HepG2 (cell line): Measurements from ENCODE around the gene HSPA1A. TPM values are rescaled to one million over a fixed set of nuclear protein-coding genes. Genes with fewer than 3 reads are reported as not detected.

Experiments
- ATAC-seq: fragments of 200-7000 bp; cut with Tn5 transposase; 3 replicates; pipeline ENCODE4 v1.9.1; 2020; ENCODE audit warnings: mild to moderate bottlenecking, moderate library complexity
- BruUV-seq: library from RNA; stranded (reverse); fragments of 400-500 nt; replicated peaks from 2 replicates; lab custom pipeline; 2021; lab: Mats Ljungman, UMichigan
- CTCF ChIA-PET: fragments of 300-600 bp; formaldehyde crosslinking; extraction: SDS; loops from one replicate; lab custom pipeline; 2021; ENCODE audit warnings: low total read pairs, inconsistent platforms, low intra/inter-chr PET ratio; lab: Yijun Ruan, JAX
- POLR2A ChIA-PET: fragments of 350-600 bp; sonication (Branson Sonifier 250); formaldehyde crosslinking; loops from one replicate; lab custom pipeline; 2020; ENCODE audit warnings: antibody characterized with exemption, inconsistent platforms; lab: Yijun Ruan, JAX
- DNase-seq: peaks from one replicate; pipeline ENCODE4 v3.0.0-alpha.2; 2015; ENCODE audit warnings: low spot score
- FAIRE-seq: peaks from 3 replicates; lab custom pipeline; 2011; peaks lifted over from hg19 to GRCh38; lab: Jason Lieb, UNC
- H2AFZ ChIP-seq: one replicate; pipeline ENCODE4 v1.6.1; 2011; ENCODE audit warnings: low read length, inconsistent platforms
- H3K27ac ChIP-seq: fragments of 300-600 bp; 3 replicates; pipeline ENCODE4 v1.8.0; 2011; ENCODE audit warnings: mixed run types, mild to moderate bottlenecking, mixed read lengths, low read length, inconsistent platforms; ENCODE audit not compliant: insufficient read depth; ENCODE audit errors: extremely low read length
- H3K27me3 ChIP-seq, 2 experiments: fragments of 200-600 bp in 1 of 2; 2 replicates in 1 of 2; 3 replicates in 1 of 2; pipeline versions ENCODE4 v1.6.0 to v1.8.0; 2011; ENCODE audit warnings: low read length in 2 of 2, mild to moderate bottlenecking in 2 of 2, moderate library complexity in 2 of 2, inconsistent platforms in 1 of 2; ENCODE audit not compliant: insufficient read depth in 2 of 2, control insufficient read depth in 1 of 2
- H3K36me3 ChIP-seq, 2 experiments: fragments of 200-600 bp in 1 of 2; replicated peaks in 1 of 2; 2 replicates in 1 of 2; 3 replicates in 1 of 2; pipeline versions ENCODE4 v1.5.1 to v1.8.0; 2011; ENCODE audit warnings: low read length in 2 of 2, inconsistent platforms in 1 of 2; ENCODE audit not compliant: insufficient read depth in 2 of 2, control insufficient read depth in 1 of 2
- H3K4me1 ChIP-seq: 2 replicates; pipeline ENCODE4 v1.5.1; 2012; ENCODE audit warnings: low read length, inconsistent platforms; ENCODE audit not compliant: insufficient read depth
- H3K4me2 ChIP-seq: 2 replicates; pipeline ENCODE4 v1.6.0; 2011; ENCODE audit warnings: low read depth, low read length, inconsistent platforms
- H3K4me3 ChIP-seq, 3 experiments: fragments of 200-600 bp in 1 of 3; sonication (generic), shearing (Covaris generic) in 1 of 3; replicated peaks in 1 of 3; 2 replicates each; pipeline ENCODE4 v1.5.1; 2011 to 2016; ENCODE audit warnings: low read length in 3 of 3, inconsistent platforms in 2 of 3, low read depth in 2 of 3, mild to moderate bottlenecking in 2 of 3, control low read depth in 1 of 3, mixed read lengths in 1 of 3; ENCODE audit not compliant: insufficient read depth in 1 of 3
- H3K79me2 ChIP-seq: one replicate; pipeline ENCODE4 v1.6.1; 2011; ENCODE audit warnings: low read length, inconsistent platforms; ENCODE audit not compliant: insufficient read depth
- H3K9ac ChIP-seq: 2 replicates; pipeline ENCODE4 v1.6.0; 2011; ENCODE audit warnings: mild to moderate bottlenecking, low read depth, low read length, inconsistent platforms; ENCODE audit not compliant: insufficient read depth
- H3K9me3 ChIP-seq: 2 replicates; pipeline ENCODE4 v1.5.1; 2012; ENCODE audit warnings: mild to moderate bottlenecking, low read length
- H4K20me1 ChIP-seq: 2 replicates; pipeline ENCODE4 v1.6.0; 2011; ENCODE audit warnings: inconsistent platforms, mild to moderate bottlenecking, low read length, moderate library complexity; ENCODE audit not compliant: insufficient read depth
- CCDC6 ChIP-seq: sonication (generic); formaldehyde crosslinking; IDR thresholded peaks from 2 replicates; pipeline ENCODE4 v1.8.1; 2022; ENCODE audit warnings: mild to moderate bottlenecking, missing genetic modification reagents, moderate library complexity
- GATAD2A ChIP-seq: IDR thresholded peaks from 2 replicates; pipeline ENCODE4 v1.6.1; 2016
- KDM4B ChIP-seq: sonication (generic); formaldehyde crosslinking; IDR thresholded peaks from 2 replicates; pipeline ENCODE4 v1.4.0; 2020; ENCODE audit warnings: missing genetic modification reagents
- LCORL ChIP-seq, 2 experiments: fragments of 450-650 bp in 1 of 2; sonication (generic) in 1 of 2; formaldehyde crosslinking in 1 of 2; IDR thresholded peaks; 2 replicates each; pipeline versions ENCODE4 v1.5.0 to v1.6.1; 2017 to 2020; ENCODE audit warnings: antibody characterized with exemption in 1 of 2, missing genetic modification reagents in 1 of 2
- MIER2 ChIP-seq: IDR thresholded peaks from 2 replicates; pipeline ENCODE4 v1.6.1; 2016; ENCODE audit warnings: missing biosample characterization, missing genetic modification reagents
- NCOA2 ChIP-seq: sonication (generic); formaldehyde crosslinking; IDR thresholded peaks from 2 replicates; pipeline ENCODE4 v1.8.0; 2022; ENCODE audit warnings: inconsistent platforms
- NR2F6 ChIP-seq, 2 experiments: IDR thresholded peaks; 2 replicates each; pipeline ENCODE4 v1.6.1; 2016; ENCODE audit warnings: antibody characterized with exemption in 1 of 2, mild to moderate bottlenecking in 1 of 2
- NR3C1 ChIP-seq: sonication (generic); formaldehyde crosslinking; IDR thresholded peaks from 2 replicates; pipeline ENCODE4 v1.4.0; 2020; ENCODE audit warnings: missing genetic modification reagents
- RCOR2 ChIP-seq: IDR thresholded peaks from 2 replicates; pipeline ENCODE4 v1.6.1; 2016; ENCODE audit warnings: missing biosample characterization, missing genetic modification reagents
- SIN3A ChIP-seq: IDR thresholded peaks from 2 replicates; pipeline ENCODE4 v1.6.1; 2011; ENCODE audit warnings: low read depth, mild to moderate bottlenecking, control low read depth, low read length, borderline replicate concordance
- TBX3 ChIP-seq: fragments of 450-650 bp; IDR thresholded peaks from 2 replicates; pipeline ENCODE4 v1.6.1; 2017; ENCODE audit warnings: antibody characterized with exemption, mild to moderate bottlenecking, inconsistent platforms, borderline replicate concordance
- ZNF33A ChIP-seq: sonication (generic); formaldehyde crosslinking; IDR thresholded peaks from 2 replicates; pipeline ENCODE4 v1.5.1; 2020; ENCODE audit warnings: missing genetic modification reagents, mild to moderate bottlenecking, moderate library complexity, borderline replicate concordance
- ZNF83 ChIP-seq: sonication (generic); formaldehyde crosslinking; IDR thresholded peaks from 2 replicates; pipeline ENCODE4 v1.4.0; 2020; ENCODE audit warnings: missing genetic modification reagents, mild to moderate bottlenecking, borderline replicate concordance
- WGBS: methylation state at CpG from one replicate; pipeline ENCODE4 v1.1.6; 2017; ENCODE audit warnings: low lambda C conversion rate; 5-methylcytosine and 5-hydroxymethylcytosine counted together
- in situ Hi-C: cut with HindIII; loops from 2 replicates; pipeline ENCODE4 v1.10.0; 2017; ENCODE audit warnings: low pct_unique_long_range_greater_than_20kb; ENCODE audit not compliant: extremely low pct_ligation_motif_present
- intact Hi-C: fragments of 100-400 bp; cut with micrococcal nuclease; formaldehyde crosslinking; loops from one replicate; pipeline ENCODE4 v1.10.0; 2022; ENCODE audit not compliant: unreplicated experiment
- polyA plus RNA-seq, 8 experiments: library from polyadenylated mRNA; depleted of rRNA in 3 of 8; stranded (reverse) in 7 of 8; unstranded in 1 of 8; fragments of >200 nt; fragmentation: Illumina TruSeq in 4 of 8; extraction: Trizol in 4 of 8; gene quantifications; 2 replicates each; pipeline versions ENCODE4 v1.2.1 to v1.2.3, GENCODE V29; 2011 to 2016; ENCODE audit warnings: low read depth in 4 of 8, missing spikeins in 1 of 8, mixed read lengths in 1 of 8; ENCODE audit not compliant: insufficient read depth in 1 of 8
- total RNA-seq, 5 experiments: library from RNA; depleted of rRNA; stranded (reverse); fragments of >200 nt; fragmentation: Illumina TruSeq; extraction: Trizol; gene quantifications; 2 replicates each; pipeline ENCODE4 v1.2.3, GENCODE V29; 2016; ENCODE audit warnings: low read depth in 1 of 5
- TF ChIP-seq, protein P1 (sequence below): sonication (generic); formaldehyde crosslinking; IDR thresholded peaks from 2 replicates; pipeline ENCODE4 v1.5.0; 2020; ENCODE audit warnings: missing genetic modification reagents
- TF ChIP-seq, protein P2 (sequence below): sonication (generic); formaldehyde crosslinking; IDR thresholded peaks from 2 replicates; pipeline ENCODE4 v1.4.0; 2020; ENCODE audit warnings: mild to moderate bottlenecking, missing genetic modification reagents
- TF ChIP-seq, protein P3 (sequence below): sonication (generic); formaldehyde crosslinking; IDR thresholded peaks from 2 replicates; pipeline ENCODE4 v1.8.0; 2022; ENCODE audit warnings: mild to moderate bottlenecking, missing genetic modification reagents
- TF ChIP-seq, protein P4 (sequence below): IDR thresholded peaks from 2 replicates; pipeline ENCODE4 v1.6.1; 2016; ENCODE audit warnings: low read depth

The HSPA1A gene
- total and polyA plus RNA-seq, 2 of the 13 experiments (the other 11 are each of a cell fraction or from before 2014, with no cell fraction given), result 44.5 to 85.0 TPM

DNA sequence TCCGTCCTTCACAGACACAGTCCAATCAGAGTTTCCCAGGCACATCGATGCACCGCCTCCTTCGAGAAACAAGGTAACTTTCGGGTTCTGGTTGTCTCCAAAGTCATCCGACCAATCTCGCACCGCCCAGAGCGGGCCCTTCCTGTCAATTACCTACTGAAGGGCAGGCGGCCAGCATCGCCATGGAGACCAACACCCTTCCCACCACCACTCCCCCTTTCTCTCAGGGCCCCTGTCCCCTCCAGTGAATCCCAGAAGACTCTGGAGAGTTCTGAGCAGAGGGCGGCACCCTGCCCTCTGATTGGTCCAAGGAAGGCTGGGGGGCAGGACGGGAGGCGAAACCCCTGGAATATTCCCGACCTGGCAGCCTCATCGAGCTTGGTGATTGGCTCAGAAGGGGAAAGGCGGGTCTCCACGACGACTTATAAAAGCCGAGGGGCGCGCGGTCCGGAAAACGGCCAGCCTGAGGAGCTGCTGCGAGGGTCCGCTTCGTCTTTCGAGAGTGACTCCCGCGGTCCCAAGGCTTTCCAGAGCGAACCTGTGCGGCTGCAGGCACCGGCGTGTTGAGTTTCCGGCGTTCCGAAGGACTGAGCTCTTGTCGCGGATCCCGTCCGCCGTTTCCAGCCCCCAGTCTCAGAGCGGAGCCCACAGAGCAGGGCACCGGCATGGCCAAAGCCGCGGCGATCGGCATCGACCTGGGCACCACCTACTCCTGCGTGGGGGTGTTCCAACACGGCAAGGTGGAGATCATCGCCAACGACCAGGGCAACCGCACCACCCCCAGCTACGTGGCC is 12.1 kb downstream of the HSPA1A start, which contains the start of gene HSPA1B:
HSPA1B (plus strand) TSS at position 453 of the 794 bp plus-strand sequence; CDS start at position 666, 213 bp downstream.
- POLR2A ChIA-PET, result interaction anchor here (0.6 to 3.4 kb wide), 57 partner anchors 9 to 1144 kb away, joined by 3 to 107 read pairs (median 5); partner anchors contain the start of genes ABHD16A, APOM, ATF6B and BAG6
- no peaks in the 10 kb centered on the region; a peak in 1 of 5 replicates for H3K27me3 ChIP-seq
- H3K79me2 ChIP-seq, result peaks cover 30% of the 10 kb centered on the region
- H3K4me3 ChIP-seq, result peak within 1 kb of the TSS; percentile 59 to 91 (median 86)
- BruUV-seq, result no TSS peak
- H3K9me3 ChIP-seq, result no peaks in the 10 kb centered on the region
- peaks cover 4% of the 10 kb centered on the region for H4K20me1 ChIP-seq
- peak within 1 kb of the TSS; percentile 8 for H2AFZ ChIP-seq
- H3K27ac ChIP-seq, result peak within 1 kb of the TSS; percentile 68
- peaks cover 44% of the 10 kb centered on the region for H3K4me1 ChIP-seq
- no peaks in the 10 kb centered on the region for H3K36me3 ChIP-seq
- in situ Hi-C loops (no loop called here), intact Hi-C loops (no loop called here)
- DNase-seq, result peak; percentile 100
- H3K9ac ChIP-seq, result peak within 1 kb of the TSS; percentile 74
- H3K4me2 ChIP-seq, result peak within 1 kb of the TSS; percentile 81
- CTCF ChIA-PET, result no interaction called here
- FAIRE-seq, result peak; percentile 94
- peak; percentile 89 for ATAC-seq
- WGBS, result 0% methylated on average over 34 of the region's 56 CpGs
- TF ChIP-seq TBX3 (0 out of 2 replicates have a peak, but pooled peaks have one; percentile 5), NR2F6 (IDR thresholded peaks at IDR 0.05) (no peak), NR2F6 (CRISPR knock-in tag; IDR thresholded peaks at IDR 0.05) (peak; percentile 56; the same call in 1 of the 2 replicates), LCORL (IDR thresholded peaks at IDR 0.05) (no peak), LCORL (CRISPR knock-in tag; IDR thresholded peaks at IDR 0.05) (peak; percentile 53; the same call in 1 of the 2 replicates), NR3C1 (CRISPR knock-in tag) (0 out of 2 replicates have a peak, but pooled peaks have one; percentile 56), SIN3A (peak; percentile 97), GATAD2A (CRISPR knock-in tag) (peak; percentile 34; the same call in 1 of the 2 replicates), ZNF83 (CRISPR knock-in tag) (peak; percentile 56; the same call in 1 of the 2 replicates), KDM4B (CRISPR knock-in tag) (0 out of 2 replicates have a peak, but pooled peaks have one; percentile 43), RCOR2 (CRISPR knock-in tag) (0 out of 2 replicates have a peak, but pooled peaks have one; percentile 55), ZNF33A (CRISPR knock-in tag) (no peak), MIER2 (CRISPR knock-in tag) (no peak), NCOA2 (CRISPR knock-in tag) (peak; percentile 72), CCDC6 (CRISPR knock-in tag) (peak; percentile 78; the same call in 1 of the 2 replicates)
- TF ChIP-seq, protein P1, sequence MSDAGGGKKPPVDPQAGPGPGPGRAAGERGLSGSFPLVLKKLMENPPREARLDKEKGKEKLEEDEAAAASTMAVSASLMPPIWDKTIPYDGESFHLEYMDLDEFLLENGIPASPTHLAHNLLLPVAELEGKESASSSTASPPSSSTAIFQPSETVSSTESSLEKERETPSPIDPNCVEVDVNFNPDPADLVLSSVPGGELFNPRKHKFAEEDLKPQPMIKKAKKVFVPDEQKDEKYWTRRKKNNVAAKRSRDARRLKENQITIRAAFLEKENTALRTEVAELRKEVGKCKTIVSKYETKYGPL, result 0 out of 2 replicates have a peak, but pooled peaks have one; percentile 55
- TF ChIP-seq, protein P2, sequence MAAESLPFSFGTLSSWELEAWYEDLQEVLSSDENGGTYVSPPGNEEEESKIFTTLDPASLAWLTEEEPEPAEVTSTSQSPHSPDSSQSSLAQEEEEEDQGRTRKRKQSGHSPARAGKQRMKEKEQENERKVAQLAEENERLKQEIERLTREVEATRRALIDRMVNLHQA (CRISPR knock-in tag), result 0 out of 2 replicates have a peak, but pooled peaks have one; percentile 46
- TF ChIP-seq, protein P3, sequence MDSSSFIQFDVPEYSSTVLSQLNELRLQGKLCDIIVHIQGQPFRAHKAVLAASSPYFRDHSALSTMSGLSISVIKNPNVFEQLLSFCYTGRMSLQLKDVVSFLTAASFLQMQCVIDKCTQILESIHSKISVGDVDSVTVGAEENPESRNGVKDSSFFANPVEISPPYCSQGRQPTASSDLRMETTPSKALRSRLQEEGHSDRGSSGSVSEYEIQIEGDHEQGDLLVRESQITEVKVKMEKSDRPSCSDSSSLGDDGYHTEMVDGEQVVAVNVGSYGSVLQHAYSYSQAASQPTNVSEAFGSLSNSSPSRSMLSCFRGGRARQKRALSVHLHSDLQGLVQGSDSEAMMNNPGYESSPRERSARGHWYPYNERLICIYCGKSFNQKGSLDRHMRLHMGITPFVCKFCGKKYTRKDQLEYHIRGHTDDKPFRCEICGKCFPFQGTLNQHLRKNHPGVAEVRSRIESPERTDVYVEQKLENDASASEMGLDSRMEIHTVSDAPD, result peak; percentile 64; the same call in 1 of the 2 replicates
- TF ChIP-seq, protein P4, sequence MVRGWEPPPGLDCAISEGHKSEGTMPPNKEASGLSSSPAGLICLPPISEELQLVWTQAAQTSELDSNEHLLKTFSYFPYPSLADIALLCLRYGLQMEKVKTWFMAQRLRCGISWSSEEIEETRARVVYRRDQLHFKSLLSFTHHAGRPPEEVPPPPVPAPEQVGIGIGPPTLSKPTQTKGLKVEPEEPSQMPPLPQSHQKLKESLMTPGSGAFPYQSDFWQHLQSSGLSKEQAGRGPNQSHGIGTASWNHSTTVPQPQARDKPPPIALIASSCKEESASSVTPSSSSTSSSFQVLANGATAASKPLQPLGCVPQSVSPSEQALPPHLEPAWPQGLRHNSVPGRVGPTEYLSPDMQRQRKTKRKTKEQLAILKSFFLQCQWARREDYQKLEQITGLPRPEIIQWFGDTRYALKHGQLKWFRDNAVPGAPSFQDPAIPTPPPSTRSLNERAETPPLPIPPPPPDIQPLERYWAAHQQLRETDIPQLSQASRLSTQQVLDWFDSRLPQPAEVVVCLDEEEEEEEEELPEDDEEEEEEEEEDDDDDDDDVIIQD, result peak; percentile 10; the same call in 1 of the 2 replicates
